Stimulated activated CD8-positive, alpha-beta memory T cell treated with anti-CD3 and anti-CD28 coated beads, Interleukin-15, amount 100 ng/mL, for 24 hours (primary cell): Measurements from ENCODE around the gene RPL39L.
"Not testable (repeated sequence)": the region's sequence is repeated elsewhere in the genome, so short reads cannot be mapped to it uniquely, and the experiment has no call there.

Experiments
- DNase-seq: peaks from one replicate; pipeline ENCODE4 v3.0.0-alpha.2; 2020; ENCODE audit warnings: low read depth

Gene RPL39L

DNA sequence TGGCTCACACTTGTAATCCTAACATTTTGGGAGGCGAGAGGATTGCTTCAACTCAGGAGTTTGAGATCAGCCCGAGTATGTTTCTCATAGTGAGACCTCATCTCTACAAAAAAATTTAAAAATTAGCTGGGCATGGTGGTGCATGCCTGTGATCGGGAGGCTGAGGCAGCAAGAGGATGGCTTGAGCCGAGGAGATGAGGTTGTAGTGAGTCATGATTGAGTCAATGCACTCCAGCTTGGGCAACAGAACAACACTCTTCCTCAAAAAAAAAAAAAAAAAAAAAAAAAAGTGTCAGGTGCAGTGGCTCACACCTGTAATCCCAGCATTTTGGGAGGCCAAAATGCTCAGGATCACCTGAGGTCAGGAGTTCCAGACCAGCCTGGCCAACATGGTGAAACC is 2.4 kb downstream of the RPL39L start:
- no peak for DNase-seq

DNA sequence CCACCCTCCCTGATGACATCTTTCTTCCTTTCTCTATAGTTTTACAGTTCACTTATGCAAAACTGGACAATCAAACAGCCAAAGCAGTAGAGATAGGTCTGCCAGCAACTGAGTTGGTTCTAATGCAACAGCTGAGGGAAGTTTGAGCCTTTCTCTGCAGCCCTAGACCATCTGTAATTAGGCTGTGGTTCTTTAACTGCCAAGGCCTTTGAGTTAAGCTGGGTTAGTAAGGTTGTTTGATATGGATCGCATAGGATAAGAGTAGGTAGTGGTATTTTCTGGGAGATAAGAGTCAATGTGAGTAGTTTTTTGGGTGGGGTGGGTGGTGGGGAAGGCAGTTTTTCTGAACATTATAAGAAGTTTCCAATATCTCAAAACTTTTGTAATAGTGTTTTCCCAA is 3.0 kb downstream of the RPL39L start:
- DNase-seq: no peak

DNA sequence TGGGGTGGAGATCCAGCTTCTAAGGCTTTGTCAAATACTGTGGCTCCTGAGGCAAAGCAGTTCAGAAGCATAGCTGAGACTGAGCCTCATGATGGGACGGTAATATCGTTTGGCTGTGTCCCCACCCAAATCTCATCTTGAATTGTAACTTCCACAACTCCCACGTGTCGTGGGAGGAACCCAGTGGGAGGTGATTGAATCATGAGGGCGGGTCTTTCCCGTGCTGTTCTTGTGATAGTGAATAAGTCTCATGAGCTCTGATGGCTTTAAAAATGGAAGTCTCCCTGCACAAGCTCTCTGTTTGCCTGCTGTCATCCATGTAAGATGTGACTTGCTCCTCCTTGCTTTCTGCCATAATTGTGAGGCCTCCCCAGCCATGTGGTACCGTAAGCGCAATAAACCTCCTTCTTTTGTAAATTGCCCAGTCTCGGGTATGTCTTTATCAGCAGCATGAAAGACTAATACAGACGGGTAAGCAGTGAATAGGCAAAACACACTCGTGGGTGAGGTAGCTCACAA is 4.1 kb downstream of the RPL39L start:
- DNase-seq: not testable (repeated sequence)

GRCh38 chr3:187133181-187133580 is 6.1 kb downstream of the RPL39L start:
- not testable (repeated sequence) for DNase-seq

DNA sequence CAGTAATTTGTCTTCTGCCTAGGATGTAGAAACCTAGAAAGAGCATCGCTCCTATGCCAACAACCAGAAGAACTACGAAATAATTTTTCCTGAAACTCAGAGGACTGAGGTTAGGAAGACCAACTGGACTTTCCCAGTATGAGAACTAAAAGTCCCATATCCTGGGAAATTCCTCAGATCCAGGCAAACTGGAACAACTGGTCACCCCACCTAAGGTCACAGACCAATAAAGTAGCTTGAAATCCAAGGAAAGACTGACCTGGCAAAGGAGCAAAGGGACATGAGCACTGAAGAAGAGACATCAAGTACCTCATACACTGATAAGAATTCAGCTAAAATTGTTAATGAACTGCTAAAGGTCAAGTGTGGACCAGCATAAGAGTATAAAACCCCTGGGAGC is 6.6 kb downstream of the RPL39L start:
- DNase-seq: no peak

DNA sequence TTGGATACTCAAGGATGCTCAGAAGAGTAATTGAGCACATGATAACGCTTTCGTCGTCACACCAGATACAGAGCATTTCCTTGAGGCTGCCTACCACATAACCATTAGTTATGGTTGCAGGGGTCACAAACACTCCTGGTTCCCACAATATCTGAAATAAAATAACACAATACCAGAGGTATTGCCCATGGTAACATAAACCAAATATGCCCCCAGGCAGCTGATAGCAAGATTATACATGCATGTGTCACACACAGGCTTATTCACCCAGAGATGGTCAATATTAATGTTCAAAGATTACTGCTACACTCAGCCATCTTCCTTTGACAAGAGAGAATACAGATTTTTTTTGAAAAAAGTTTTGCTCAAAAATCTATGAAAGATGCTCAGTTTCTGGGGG is 7.3 kb downstream of the RPL39L start:
- no peak for DNase-seq

DNA sequence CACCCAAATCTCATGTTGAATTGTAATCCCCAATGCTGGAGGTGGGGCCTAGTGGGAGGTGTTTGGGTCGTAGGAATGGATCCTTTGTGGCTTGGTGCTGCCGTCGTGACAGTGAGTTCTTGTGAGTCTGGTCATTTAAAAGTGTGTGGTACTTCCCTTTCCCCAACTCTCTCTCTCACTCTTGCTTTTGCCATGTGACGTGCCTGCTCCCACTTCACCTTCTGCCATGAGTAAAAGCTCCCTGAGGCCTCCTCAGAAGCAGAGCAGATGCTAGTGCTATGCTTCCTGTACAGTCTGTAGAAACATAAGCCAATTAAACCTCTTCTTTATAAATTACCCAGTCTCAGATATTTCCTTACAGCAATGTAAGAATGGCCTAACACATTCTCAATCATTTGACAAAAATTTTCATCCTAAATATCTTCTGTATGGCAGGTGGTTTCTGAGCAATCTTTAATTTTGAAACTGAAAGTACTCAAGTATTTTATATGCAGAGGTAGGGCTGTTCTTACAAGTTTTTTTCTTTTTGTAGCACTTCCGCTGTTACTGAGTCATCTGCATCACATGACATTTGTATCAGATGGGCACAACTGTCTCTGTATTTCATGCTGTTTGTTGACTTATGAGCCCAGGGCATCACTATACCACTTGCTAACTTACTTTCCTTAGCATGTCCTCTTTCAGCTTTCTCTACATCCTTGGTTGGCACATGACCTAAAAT is 8.8 kb downstream of the RPL39L start:
- no peak for DNase-seq

DNA sequence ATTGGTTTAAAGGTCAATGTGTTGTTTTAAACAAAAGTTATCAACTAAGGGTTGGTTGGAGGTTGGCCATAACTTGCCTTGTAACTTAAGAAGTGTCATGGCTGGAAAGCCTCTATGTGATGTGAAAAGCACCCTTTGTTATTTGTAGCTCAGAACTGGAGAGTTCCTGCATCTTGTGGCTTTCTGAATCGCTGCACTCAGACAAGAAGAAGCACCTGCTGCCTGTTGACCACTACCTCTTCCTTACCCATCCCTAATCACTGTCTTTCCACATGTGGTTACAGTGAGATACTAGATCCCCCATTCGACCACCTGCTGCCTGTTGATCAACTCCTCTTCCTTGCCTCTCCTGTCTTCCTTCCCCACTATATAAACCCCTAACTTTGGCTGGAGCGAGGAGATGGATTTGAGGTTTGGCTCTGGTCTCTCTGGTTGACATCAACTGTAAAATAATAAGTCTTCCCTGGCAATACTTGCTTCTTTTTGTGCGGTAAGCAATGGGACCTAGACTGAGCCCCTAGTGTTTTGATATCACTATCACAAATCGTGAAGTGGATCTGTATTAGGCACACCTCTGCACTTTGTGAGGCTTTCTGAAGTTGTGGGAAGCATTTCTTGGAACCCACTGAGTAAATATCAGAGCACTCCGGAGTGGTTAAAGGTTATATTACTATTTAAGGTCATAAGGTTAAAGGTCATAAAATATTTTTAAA is 13.8 kb downstream of the RPL39L start:
- no peak for DNase-seq

GRCh38 chr3:187122261-187122660 is 17.0 kb downstream of the RPL39L start:
- DNase-seq: no peak

DNA sequence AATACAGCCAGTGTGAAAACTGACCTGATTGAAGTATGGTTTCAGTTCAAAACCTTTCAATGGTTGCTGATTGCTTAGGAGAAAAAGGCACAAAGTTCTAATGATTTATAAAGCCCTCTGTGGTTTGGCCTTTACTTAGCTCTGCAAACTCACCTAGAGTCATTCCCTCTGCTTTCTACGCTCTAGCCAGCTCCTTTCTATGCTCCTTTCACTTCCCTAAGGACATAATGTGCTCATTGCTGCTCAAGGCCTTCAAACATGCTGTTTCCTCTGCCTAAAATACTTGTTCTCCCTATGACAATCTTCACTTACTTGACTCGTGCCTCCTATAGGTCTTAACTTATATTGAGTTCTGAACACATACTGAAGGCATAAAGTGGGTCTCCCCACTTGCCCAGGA is 19.0 kb downstream of the RPL39L start:
- no peak for DNase-seq

GRCh38 chr3:187114511-187114910 is 24.8 kb downstream of the RPL39L start:
- DNase-seq: no peak

DNA sequence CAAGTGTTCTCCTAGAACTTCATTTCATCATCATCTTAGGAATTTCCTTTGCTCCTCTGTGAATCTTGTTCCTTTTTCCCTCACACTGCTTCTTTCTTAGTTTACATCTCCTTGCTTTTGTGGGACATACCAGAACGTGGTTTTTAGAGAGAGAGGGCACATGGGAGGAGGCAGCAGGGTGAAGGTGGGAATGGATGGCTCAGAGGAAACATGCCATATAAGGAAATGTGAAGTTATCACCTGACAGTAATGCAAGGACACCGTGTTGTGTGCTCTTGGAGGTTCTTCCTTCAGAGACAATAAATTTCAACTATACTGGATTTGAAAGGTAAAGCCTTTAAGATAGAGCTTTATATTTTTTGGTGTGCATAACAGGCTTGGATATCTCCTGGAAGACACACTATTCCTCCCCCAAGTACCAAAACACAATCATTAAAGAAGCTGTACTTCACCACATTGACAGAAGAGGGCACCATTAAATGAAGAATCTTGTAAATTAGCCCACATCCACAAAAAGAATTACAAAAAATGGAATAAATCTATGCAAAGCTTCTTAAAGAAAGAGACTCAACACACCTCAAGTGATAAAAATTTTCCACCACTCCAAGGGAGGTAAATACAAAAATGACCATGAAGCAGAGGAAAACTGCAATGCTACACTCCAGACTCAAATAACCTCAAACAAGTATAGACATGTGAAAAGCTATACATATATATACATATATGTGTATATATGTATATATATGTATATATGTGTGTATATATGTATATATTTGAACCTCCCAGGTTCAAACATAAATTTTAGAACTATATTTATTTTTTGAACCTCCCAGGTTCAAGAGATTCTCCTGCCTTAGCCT is 26.1 kb downstream of the RPL39L start:
- DNase-seq: no peak

DNA sequence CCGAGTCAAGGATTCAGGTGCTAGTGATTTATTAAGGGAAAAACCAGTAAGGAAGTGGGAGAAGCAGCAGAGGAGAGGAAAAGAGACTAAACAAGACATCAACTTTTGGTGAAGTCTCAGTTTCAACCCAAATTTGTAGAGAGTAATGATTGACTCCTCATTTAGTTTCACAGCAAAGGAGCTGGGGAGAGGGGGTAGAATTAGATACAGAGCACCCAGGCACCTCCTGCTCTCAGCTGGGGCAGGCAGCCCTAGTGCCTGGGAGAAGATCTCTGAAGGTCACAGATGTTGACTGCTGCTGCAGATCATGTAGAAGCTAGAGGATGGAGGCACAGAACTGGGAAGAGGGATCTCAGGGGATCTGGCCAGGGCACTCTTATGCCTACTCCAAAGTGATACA is 29.1 kb downstream of the RPL39L start:
- DNase-seq: no peak

DNA sequence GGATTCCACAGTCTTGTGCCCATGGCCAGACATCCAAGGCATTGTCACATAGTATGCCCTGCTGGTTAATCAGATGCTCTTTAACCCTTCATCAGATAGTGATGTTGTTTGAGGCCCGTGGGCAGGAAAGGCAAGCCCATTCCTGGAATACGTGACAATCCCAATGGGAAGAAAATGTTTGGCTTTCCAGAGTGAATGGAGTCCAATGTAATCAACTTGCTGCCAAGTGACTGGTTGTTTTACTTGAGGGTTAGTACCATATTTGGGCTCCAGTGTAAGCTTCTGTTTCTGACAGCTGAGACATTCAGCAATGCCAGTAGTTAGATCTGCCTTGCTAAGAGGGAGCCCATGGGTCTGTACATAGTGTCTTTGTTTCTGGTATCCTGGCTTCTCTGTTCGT is 31.3 kb downstream of the RPL39L start:
- DNase-seq: no peak

GRCh38 chr3:187105700-187106099 is 33.6 kb downstream of the RPL39L start:
- DNase-seq: no peak

- no peak for DNase-seq
Measured at GRCh38 chr3:187104933-187105332, 34.4 kb downstream of the RPL39L start.

- no peak for DNase-seq
Measured at GRCh38 chr3:187104342-187104741, 35.0 kb downstream of the RPL39L start.

DNA sequence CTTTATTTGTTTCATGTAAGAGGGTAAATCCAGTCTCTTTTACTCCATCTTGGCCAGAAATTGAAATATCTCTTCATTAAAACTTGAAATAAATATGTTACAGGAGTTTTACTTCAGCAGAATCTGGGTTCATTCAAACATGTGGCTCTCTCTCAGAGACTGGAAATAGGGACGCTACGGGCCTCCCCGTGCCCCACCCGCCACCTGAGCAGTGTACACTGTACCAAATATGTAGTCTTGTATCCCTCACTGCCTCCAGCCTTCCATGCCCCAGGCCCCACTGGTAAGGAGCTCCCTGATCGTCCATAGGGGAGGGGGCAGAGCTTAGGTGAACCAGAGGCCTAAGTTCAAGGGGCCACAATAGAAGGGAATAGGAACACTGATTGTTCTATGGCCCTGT is 36.0 kb downstream of the RPL39L start:
- no peak for DNase-seq

DNA sequence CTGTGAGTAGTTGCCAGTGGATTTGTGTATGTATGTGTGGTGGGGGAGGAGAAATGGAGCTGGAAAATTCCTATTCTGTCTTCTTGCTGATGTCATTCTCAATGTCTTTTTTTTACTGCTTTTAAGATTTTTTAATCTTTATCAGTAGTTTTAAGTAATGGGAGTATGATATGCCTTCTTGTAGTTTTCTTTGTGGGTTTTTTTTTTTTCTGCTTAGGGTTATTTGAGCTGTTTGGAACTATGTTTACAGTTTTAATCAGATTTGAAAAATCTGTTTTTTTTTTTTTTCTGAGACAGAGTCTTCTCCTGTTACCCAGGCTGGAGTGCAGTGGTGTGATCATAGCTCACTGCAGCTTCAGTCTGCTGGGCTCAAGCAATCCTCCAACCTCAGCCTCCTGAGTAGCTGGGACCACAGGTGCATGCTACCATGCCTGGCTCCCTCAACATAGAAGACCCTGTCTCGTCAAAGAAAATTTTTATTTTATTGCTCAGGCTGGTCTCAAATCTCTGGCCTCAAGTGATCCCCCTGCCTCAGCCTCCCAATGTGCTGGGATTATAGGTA is 37.1 kb downstream of the RPL39L start:
- no peak for DNase-seq

DNA sequence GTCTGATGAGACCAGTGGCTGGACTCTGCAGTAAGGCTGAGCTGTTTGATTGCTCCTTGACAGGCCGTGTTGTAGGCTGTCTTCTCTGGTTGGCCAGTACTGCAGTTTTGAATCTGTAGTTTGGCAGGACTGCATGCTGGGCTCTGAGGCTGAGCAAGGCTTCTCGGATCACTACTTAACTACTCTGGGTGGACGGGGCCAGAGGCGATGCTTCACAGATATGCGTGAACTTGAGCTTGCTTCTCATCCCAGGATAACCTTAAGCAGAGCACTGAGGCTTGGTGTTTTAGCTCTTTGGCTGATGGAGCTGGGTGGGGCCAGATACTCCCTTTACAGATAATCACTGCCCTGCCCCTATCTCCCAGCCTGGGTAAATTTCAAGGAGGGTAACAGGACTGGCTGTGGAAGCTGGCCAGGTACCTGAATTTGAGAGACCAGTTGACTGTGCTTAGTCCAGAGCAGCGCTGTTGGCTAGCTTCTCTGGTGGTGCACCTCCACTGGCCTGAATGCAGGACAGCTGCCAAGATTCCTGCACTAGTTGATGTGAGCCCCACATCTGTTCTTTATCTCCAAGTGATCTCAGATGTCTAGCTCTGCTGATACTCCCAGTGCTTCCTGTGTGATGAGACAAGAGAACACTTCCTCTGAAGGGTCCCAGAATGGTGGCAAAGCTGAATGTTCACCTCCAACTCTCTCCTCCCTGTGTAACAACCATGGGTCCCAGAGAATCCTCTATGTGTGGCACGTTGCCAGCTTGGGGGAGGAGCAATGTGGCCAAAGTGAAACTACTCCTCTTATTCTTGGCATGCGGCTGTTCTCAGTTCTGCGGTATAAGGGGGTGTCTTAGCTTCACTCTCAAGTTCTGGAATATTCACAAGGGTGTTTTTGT is 37.9 kb downstream of the RPL39L start:
- DNase-seq: no peak

DNA sequence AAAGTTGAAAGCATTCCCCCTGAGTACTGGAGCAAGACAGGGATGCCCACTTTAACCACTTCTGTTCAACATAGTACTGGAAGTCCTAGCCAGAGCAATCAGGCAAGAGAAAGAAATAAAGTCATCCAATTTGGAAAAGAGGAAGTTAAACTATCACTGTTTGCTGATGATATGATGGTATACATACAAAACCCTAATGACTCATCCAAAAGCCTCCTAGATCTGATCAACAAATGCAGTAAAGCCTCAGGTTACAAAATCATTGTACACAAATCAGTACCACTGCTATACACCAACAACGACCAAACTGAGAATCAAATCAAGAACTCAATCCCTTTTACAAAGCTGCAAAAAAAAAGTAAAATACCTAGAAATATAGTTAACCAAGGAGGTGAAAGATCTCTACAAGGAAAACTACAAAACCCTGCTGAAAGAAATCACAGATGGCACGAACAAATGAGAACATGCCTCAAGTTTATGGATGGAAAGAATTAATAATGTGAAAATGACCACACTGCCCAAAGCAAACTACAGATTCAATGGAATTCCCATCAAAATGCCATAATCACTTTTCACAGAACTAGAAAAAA is 40.3 kb downstream of the RPL39L start:
- DNase-seq: no peak
